GM18526 (cell line): ENCODE data around the gene COQ4.

ENCODE experiments used
- POLR2A ChIP-seq: IDR thresholded peaks from 3 replicates; pipeline ENCODE4 v1.6.1; 2011; ENCODE audit not compliant: insufficient read length; ENCODE audit errors: extremely low read depth

COQ4 gene

GRCh38 chr9:128360826-128361225 lies 38.2 kb downstream of the COQ4 start:
- no peak for TF ChIP-seq POLR2A

GRCh38 chr9:128361296-128361985 lies 38.8 kb downstream of the COQ4 start:
- TF ChIP-seq POLR2A, result no peak

- no peak for TF ChIP-seq POLR2A
Measured at GRCh38 chr9:128361986-128362646, 39.5 kb downstream of the COQ4 start.

- no peak for TF ChIP-seq POLR2A
Measured at GRCh38 chr9:128362774-128363173, 40.1 kb downstream of the COQ4 start.

GRCh38 chr9:128365525-128365924 lies 42.9 kb downstream of the COQ4 start:
- TF ChIP-seq POLR2A, result no peak

GRCh38 chr9:128369024-128369706 lies 46.5 kb downstream of the COQ4 start:
- no peak for TF ChIP-seq POLR2A

GRCh38 chr9:128370367-128370751 lies 47.7 kb downstream of the COQ4 start:
- TF ChIP-seq POLR2A, result no peak

- peak; percentile 81 for TF ChIP-seq POLR2A
Measured at GRCh38 chr9:128370752-128371629, 48.4 kb downstream of the COQ4 start, which contains the start of gene URM1. Gene URM1, plus strand, starts transcription at chr9:128371374. Its CDS starts 7 bp downstream, at chr9:128371381.

GRCh38 chr9:128371630-128372117 lies 49.0 kb downstream of the COQ4 start:
- no peak for TF ChIP-seq POLR2A

- TF ChIP-seq POLR2A, result no peak
Measured at GRCh38 chr9:128372188-128372641, 49.6 kb downstream of the COQ4 start.

- TF ChIP-seq POLR2A, result no peak
Measured at GRCh38 chr9:128372784-128373183, 50.1 kb downstream of the COQ4 start.

GRCh38 chr9:128374221-128374675 lies 51.6 kb downstream of the COQ4 start:
- no peak for TF ChIP-seq POLR2A

GRCh38 chr9:128375865-128376264 lies 53.2 kb downstream of the COQ4 start:
- no peak for TF ChIP-seq POLR2A

GRCh38 chr9:128382261-128382660 lies 59.6 kb downstream of the COQ4 start:
- TF ChIP-seq POLR2A, result no peak

- no peak for TF ChIP-seq POLR2A
Measured at GRCh38 chr9:128383007-128383753, 60.5 kb downstream of the COQ4 start.
